Measurements from ENCODE around the gene DBF4B. TPM values are rescaled to one million over a fixed set of nuclear protein-coding genes. Genes with fewer than 3 reads are reported as not detected.
A peak's percentile ranks its signal among the peaks of the same experiment; 100 is the strongest.

Gene DBF4B
- total RNA-seq, 1 experiment from 2014 or later, result 32.9 TPM

- ChIA-PET CTCF (interaction anchor here (0.6 to 4.8 kb wide), 11 partner anchors 11 to 406 kb away, joined by 3 to 32 read pairs (median 4); partner anchors contain the start of genes ADAM11 and HIGD1B), POLR2A (no interaction called here)
- Mint-ChIP-seq H3K27ac (peak overlapping the region; percentile 83), H3K9me3 (no peaks in the 10 kb centered on the region), H3K4me1 (peaks cover 34% of the 10 kb centered on the region), H3K4me3 (peak overlapping the region; percentile 2; the same call in 1 of the 2 replicates), H3K27me3 (ENCODE audit: low read depth) (peaks cover 14% of the 10 kb centered on the region), H3K36me3 (no peaks in the 10 kb centered on the region)
- ATAC-seq (peak; percentile 70), DNase-seq (ENCODE audit: low spot score) (peak; percentile 42)
- TF ChIP-seq, protein P1, sequence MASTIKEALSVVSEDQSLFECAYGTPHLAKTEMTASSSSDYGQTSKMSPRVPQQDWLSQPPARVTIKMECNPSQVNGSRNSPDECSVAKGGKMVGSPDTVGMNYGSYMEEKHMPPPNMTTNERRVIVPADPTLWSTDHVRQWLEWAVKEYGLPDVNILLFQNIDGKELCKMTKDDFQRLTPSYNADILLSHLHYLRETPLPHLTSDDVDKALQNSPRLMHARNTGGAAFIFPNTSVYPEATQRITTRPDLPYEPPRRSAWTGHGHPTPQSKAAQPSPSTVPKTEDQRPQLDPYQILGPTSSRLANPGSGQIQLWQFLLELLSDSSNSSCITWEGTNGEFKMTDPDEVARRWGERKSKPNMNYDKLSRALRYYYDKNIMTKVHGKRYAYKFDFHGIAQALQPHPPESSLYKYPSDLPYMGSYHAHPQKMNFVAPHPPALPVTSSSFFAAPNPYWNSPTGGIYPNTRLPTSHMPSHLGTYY (CRISPR knock-in tag; IDR thresholded peaks at IDR 0.05), result no peak
- TF ChIP-seq CBFB (CRISPR knock-in tag; IDR thresholded peaks at IDR 0.05; ENCODE audit: low read depth) (no peak), ETV6 (CRISPR knock-in tag; IDR thresholded peaks at IDR 0.05) (peak; percentile 77), RELA (CRISPR knock-in tag; IDR thresholded peaks at IDR 0.05; ENCODE audit: borderline replicate concordance) (no peak), ZNF512 (CRISPR knock-in tag; IDR thresholded peaks at IDR 0.05; ENCODE audit: borderline replicate concordance) (no peak), SMAD3 (CRISPR knock-in tag; IDR thresholded peaks at IDR 0.05; ENCODE audit: borderline replicate concordance) (no peak)
- TF ChIP-seq, protein P2, sequence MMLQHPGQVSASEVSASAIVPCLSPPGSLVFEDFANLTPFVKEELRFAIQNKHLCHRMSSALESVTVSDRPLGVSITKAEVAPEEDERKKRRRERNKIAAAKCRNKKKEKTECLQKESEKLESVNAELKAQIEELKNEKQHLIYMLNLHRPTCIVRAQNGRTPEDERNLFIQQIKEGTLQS (CRISPR knock-in tag; conservative IDR thresholded peaks at IDR 0.05), result no peak
- TF ChIP-seq, protein P3, sequence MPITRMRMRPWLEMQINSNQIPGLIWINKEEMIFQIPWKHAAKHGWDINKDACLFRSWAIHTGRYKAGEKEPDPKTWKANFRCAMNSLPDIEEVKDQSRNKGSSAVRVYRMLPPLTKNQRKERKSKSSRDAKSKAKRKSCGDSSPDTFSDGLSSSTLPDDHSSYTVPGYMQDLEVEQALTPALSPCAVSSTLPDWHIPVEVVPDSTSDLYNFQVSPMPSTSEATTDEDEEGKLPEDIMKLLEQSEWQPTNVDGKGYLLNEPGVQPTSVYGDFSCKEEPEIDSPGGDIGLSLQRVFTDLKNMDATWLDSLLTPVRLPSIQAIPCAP (CRISPR knock-in tag; IDR thresholded peaks at IDR 0.05), result no peak
Observed at GRCh38 chr17:44781551-44782325, 73.3 kb downstream of the DBF4B start.

DNA sequence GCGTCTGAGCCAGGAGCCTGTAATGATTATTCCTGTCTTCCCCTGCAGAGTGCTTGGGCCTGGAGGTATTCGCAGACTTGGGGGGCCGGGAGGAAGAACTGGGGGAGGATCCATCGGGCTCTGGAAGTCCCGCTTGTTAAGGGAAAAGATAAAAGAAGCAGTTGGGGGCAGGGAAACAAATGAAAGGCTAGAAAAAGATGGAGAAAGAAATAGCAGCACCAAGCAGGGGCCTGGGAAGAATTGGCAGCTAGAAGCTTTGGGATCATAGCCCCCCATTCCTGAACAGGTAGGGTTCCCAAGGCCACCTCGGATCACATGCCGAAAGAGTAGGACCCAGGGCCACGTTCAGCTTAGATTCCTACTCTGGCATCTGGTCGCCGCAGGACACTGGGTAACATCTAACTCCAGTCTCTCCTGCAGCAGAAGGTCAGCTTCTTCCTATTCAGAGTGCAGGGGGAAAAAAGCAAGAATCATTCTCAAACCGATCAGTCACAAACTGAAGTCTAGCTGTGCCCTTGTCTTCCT is 73.9 kb downstream of the DBF4B start:
- H3K4me1 Mint-ChIP-seq, result peaks cover 34% of the 10 kb centered on the region
- H3K36me3 Mint-ChIP-seq, result no peaks in the 10 kb centered on the region
- no peak overlapping the region for H3K4me3 Mint-ChIP-seq
- peaks cover 8% of the 10 kb centered on the region for H3K27me3 Mint-ChIP-seq (ENCODE audit: low read depth)
- CTCF ChIA-PET, result interaction anchor here (1.1 to 4.3 kb wide), 6 partner anchors 16 to 99 kb away, joined by 3 to 22 read pairs (median 4); partner anchors contain the start of genes ADAM11 and HIGD1B
- H3K9me3 Mint-ChIP-seq, result no peaks in the 10 kb centered on the region
- ATAC-seq (no peak), DNase-seq (ENCODE audit: low spot score) (no peak)
- POLR2A ChIA-PET, result no interaction called here
- H3K27ac Mint-ChIP-seq, result peak overlapping the region; percentile 70; the same call in 1 of the 2 replicates
- TF ChIP-seq GTF2I (CRISPR knock-in tag; conservative IDR thresholded peaks at IDR 0.05), result no peak
- TF ChIP-seq ESRRA (CRISPR knock-in tag; IDR thresholded peaks at IDR 0.05; ENCODE audit: borderline replicate concordance), result no peak
- TF ChIP-seq, protein P4, sequence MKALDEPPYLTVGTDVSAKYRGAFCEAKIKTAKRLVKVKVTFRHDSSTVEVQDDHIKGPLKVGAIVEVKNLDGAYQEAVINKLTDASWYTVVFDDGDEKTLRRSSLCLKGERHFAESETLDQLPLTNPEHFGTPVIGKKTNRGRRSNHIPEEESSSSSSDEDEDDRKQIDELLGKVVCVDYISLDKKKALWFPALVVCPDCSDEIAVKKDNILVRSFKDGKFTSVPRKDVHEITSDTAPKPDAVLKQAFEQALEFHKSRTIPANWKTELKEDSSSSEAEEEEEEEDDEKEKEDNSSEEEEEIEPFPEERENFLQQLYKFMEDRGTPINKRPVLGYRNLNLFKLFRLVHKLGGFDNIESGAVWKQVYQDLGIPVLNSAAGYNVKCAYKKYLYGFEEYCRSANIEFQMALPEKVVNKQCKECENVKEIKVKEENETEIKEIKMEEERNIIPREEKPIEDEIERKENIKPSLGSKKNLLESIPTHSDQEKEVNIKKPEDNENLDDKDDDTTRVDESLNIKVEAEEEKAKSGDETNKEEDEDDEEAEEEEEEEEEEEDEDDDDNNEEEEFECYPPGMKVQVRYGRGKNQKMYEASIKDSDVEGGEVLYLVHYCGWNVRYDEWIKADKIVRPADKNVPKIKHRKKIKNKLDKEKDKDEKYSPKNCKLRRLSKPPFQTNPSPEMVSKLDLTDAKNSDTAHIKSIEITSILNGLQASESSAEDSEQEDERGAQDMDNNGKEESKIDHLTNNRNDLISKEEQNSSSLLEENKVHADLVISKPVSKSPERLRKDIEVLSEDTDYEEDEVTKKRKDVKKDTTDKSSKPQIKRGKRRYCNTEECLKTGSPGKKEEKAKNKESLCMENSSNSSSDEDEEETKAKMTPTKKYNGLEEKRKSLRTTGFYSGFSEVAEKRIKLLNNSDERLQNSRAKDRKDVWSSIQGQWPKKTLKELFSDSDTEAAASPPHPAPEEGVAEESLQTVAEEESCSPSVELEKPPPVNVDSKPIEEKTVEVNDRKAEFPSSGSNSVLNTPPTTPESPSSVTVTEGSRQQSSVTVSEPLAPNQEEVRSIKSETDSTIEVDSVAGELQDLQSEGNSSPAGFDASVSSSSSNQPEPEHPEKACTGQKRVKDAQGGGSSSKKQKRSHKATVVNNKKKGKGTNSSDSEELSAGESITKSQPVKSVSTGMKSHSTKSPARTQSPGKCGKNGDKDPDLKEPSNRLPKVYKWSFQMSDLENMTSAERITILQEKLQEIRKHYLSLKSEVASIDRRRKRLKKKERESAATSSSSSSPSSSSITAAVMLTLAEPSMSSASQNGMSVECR (CRISPR knock-in tag; IDR thresholded peaks at IDR 0.05; ENCODE audit: borderline replicate concordance), result no peak
- TF ChIP-seq FOXP1 (CRISPR knock-in tag; IDR thresholded peaks at IDR 0.05; ENCODE audit: borderline replicate concordance), result no peak
- TF ChIP-seq, protein P5, sequence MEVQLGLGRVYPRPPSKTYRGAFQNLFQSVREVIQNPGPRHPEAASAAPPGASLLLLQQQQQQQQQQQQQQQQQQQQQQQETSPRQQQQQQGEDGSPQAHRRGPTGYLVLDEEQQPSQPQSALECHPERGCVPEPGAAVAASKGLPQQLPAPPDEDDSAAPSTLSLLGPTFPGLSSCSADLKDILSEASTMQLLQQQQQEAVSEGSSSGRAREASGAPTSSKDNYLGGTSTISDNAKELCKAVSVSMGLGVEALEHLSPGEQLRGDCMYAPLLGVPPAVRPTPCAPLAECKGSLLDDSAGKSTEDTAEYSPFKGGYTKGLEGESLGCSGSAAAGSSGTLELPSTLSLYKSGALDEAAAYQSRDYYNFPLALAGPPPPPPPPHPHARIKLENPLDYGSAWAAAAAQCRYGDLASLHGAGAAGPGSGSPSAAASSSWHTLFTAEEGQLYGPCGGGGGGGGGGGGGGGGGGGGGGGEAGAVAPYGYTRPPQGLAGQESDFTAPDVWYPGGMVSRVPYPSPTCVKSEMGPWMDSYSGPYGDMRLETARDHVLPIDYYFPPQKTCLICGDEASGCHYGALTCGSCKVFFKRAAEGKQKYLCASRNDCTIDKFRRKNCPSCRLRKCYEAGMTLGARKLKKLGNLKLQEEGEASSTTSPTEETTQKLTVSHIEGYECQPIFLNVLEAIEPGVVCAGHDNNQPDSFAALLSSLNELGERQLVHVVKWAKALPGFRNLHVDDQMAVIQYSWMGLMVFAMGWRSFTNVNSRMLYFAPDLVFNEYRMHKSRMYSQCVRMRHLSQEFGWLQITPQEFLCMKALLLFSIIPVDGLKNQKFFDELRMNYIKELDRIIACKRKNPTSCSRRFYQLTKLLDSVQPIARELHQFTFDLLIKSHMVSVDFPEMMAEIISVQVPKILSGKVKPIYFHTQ (CRISPR knock-in tag; IDR thresholded peaks at IDR 0.05), result no peak
- no peak for TF ChIP-seq ETV6 (CRISPR knock-in tag; IDR thresholded peaks at IDR 0.05)
- TF ChIP-seq, protein P6, sequence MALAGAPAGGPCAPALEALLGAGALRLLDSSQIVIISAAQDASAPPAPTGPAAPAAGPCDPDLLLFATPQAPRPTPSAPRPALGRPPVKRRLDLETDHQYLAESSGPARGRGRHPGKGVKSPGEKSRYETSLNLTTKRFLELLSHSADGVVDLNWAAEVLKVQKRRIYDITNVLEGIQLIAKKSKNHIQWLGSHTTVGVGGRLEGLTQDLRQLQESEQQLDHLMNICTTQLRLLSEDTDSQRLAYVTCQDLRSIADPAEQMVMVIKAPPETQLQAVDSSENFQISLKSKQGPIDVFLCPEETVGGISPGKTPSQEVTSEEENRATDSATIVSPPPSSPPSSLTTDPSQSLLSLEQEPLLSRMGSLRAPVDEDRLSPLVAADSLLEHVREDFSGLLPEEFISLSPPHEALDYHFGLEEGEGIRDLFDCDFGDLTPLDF (CRISPR knock-in tag; IDR thresholded peaks at IDR 0.05), result no peak
- TF ChIP-seq, protein P7, sequence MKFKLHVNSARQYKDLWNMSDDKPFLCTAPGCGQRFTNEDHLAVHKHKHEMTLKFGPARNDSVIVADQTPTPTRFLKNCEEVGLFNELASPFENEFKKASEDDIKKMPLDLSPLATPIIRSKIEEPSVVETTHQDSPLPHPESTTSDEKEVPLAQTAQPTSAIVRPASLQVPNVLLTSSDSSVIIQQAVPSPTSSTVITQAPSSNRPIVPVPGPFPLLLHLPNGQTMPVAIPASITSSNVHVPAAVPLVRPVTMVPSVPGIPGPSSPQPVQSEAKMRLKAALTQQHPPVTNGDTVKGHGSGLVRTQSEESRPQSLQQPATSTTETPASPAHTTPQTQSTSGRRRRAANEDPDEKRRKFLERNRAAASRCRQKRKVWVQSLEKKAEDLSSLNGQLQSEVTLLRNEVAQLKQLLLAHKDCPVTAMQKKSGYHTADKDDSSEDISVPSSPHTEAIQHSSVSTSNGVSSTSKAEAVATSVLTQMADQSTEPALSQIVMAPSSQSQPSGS (CRISPR knock-in tag; IDR thresholded peaks at IDR 0.05; ENCODE audit: borderline replicate concordance, low read depth), result no peak
- TF ChIP-seq, protein P8, sequence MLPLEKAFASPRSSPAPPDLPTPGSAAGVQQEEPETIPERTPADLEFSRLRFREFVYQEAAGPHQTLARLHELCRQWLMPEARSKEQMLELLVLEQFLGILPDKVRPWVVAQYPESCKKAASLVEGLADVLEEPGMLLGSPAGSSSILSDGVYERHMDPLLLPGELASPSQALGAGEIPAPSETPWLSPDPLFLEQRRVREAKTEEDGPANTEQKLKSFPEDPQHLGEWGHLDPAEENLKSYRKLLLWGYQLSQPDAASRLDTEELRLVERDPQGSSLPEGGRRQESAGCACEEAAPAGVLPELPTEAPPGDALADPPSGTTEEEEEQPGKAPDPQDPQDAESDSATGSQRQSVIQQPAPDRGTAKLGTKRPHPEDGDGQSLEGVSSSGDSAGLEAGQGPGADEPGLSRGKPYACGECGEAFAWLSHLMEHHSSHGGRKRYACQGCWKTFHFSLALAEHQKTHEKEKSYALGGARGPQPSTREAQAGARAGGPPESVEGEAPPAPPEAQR (CRISPR knock-in tag; IDR thresholded peaks at IDR 0.05), result no peak
